ENCODE results near the gene GALNT10.

GRCh38 chr5:154316223-154316935 lies 125.8 kb downstream of the GALNT10 start:
- TF ChIP-seq ZNF274 (IDR thresholded peaks at IDR 0.05; ENCODE audit: low read depth, low read length) (no peak), SUZ12 (IDR thresholded peaks at IDR 0.05; ENCODE audit: extremely low read depth, insufficient read depth, insufficient read length) (no peak), YY1 (IDR thresholded peaks at IDR 0.05; ENCODE audit: insufficient read depth, insufficient read length) (no peak)

All from NT2/D1 (cell line).